ENCODE measurements around the gene FBXL7. TPM values are rescaled to one million over a fixed set of nuclear protein-coding genes. Genes with fewer than 3 reads are reported as not detected.

Gene FBXL7
- total RNA-seq, 4 donors from 2014 or later: 6.5 to 37.0 (median 19.7) TPM

- Histone ChIP-seq H3K9me3 (no peaks in the 10 kb centered on the region), H3K27me3 (no peaks in the 10 kb centered on the region), H3K4me3 (no peak overlapping the region), H3K27ac (no peak overlapping the region), H3K36me3 (no peaks in the 10 kb centered on the region), H3K4me1 (no peaks in the 10 kb centered on the region)
- TF ChIP-seq POLR2A (IDR thresholded peaks at IDR 0.05) (no peak), CTCF (IDR thresholded peaks at IDR 0.05) (no peak)
- intact Hi-C loops (cut with DNase I; ENCODE audit: low total_unique reads): no loop called here
- no peak for DNase-seq
Observed at GRCh38 chr5:15940905-15941304, 440.9 kb downstream of the FBXL7 start.

DNA sequence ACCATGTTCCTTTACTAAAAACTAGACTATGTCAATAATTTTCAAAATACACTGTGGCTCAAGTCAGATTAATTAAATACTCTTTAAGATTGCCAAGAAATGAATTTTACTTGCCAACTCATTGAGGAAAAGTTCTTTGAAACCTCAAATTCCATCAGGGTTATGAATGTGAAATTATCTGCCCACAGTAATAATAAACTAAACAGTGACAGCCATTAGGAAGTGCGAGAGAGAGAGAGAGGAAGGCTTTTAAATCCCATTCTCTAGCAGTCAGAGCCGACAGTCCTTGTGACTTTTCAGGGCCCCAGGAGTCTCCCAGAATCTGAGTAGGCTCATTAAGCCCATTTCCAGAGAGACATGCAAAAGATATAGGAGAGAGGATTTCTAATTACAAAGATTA, 443.5 kb downstream of the FBXL7 start:
- Histone ChIP-seq H3K27ac (no peak overlapping the region), H3K9me3 (no peaks in the 10 kb centered on the region), H3K36me3 (no peaks in the 10 kb centered on the region), H3K4me3 (no peak overlapping the region), H3K27me3 (no peaks in the 10 kb centered on the region), H3K4me1 (no peaks in the 10 kb centered on the region)
- no peak for DNase-seq
- intact Hi-C loops (cut with DNase I; ENCODE audit: low total_unique reads): no loop called here
- no peak for TF ChIP-seq CTCF (IDR thresholded peaks at IDR 0.05)
- no peak for TF ChIP-seq POLR2A (IDR thresholded peaks at IDR 0.05)

GRCh38 chr5:15946026-15946425, 446.0 kb downstream of the FBXL7 start:
- intact Hi-C loops (cut with DNase I; ENCODE audit: low total_unique reads): no loop called here
- DNase-seq: no peak
- Histone ChIP-seq H3K4me3 (no peak overlapping the region), H3K36me3 (no peaks in the 10 kb centered on the region), H3K4me1 (no peaks in the 10 kb centered on the region), H3K9me3 (no peaks in the 10 kb centered on the region), H3K27me3 (no peaks in the 10 kb centered on the region), H3K27ac (no peak overlapping the region)
- TF ChIP-seq CTCF (IDR thresholded peaks at IDR 0.05) (no peak), POLR2A (IDR thresholded peaks at IDR 0.05) (no peak)

GRCh38 chr5:15948190-15948589, 448.2 kb downstream of the FBXL7 start:
- H3K4me3 ChIP-seq: no peak overlapping the region
- no peaks in the 10 kb centered on the region for H3K36me3 ChIP-seq
- intact Hi-C loops (cut with DNase I; ENCODE audit: low total_unique reads): no loop called here
- no peak for TF ChIP-seq POLR2A (IDR thresholded peaks at IDR 0.05)
- TF ChIP-seq CTCF (IDR thresholded peaks at IDR 0.05): no peak
- H3K4me1 ChIP-seq: no peaks in the 10 kb centered on the region
- H3K27me3 ChIP-seq: no peaks in the 10 kb centered on the region
- H3K9me3 ChIP-seq: no peaks in the 10 kb centered on the region
- H3K27ac ChIP-seq: no peak overlapping the region
- no peak for DNase-seq

GRCh38 chr5:15951126-15951525, 451.1 kb downstream of the FBXL7 start:
- no peak overlapping the region for H3K27ac ChIP-seq
- H3K9me3 ChIP-seq: no peaks in the 10 kb centered on the region
- DNase-seq: no peak
- no peak for TF ChIP-seq CTCF (IDR thresholded peaks at IDR 0.05)
- TF ChIP-seq POLR2A (IDR thresholded peaks at IDR 0.05): no peak
- intact Hi-C loops (cut with DNase I; ENCODE audit: low total_unique reads): no loop called here
- H3K4me3 ChIP-seq: no peak overlapping the region
- no peaks in the 10 kb centered on the region for H3K36me3 ChIP-seq
- H3K4me1 ChIP-seq: no peaks in the 10 kb centered on the region
- no peaks in the 10 kb centered on the region for H3K27me3 ChIP-seq
